ENCODE results near the gene CTTNBP2.

The CTTNBP2 gene

GRCh38 chr7:117841611-117842010 is 31.6 kb downstream of the CTTNBP2 start:
- no peak for TF ChIP-seq CTCF (IDR thresholded peaks at IDR 0.05)
- Histone ChIP-seq H3K4me1 (ENCODE audit: control insufficient read depth in 1 of 2, insufficient read depth in 1 of 2, low read depth in 1 of 2, low read length in 1 of 2) (no peaks in the 10 kb centered on the region), H3K36me3 (no peaks in the 10 kb centered on the region), H3K4me3 (ENCODE audit: low read depth in 1 of 2, low read length in 1 of 2) (no peak overlapping the region), H3K9me3 (no peaks in the 10 kb centered on the region), H3K27me3 (no peaks in the 10 kb centered on the region), H3K27ac (no peak overlapping the region)

GRCh38 chr7:117841011-117841410 is 32.2 kb downstream of the CTTNBP2 start:
- no peaks in the 10 kb centered on the region for H3K4me1 ChIP-seq (ENCODE audit: control insufficient read depth in 1 of 2, insufficient read depth in 1 of 2, low read depth in 1 of 2, low read length in 1 of 2)
- no peak overlapping the region for H3K27ac ChIP-seq
- no peaks in the 10 kb centered on the region for H3K9me3 ChIP-seq
- no peaks in the 10 kb centered on the region for H3K27me3 ChIP-seq
- TF ChIP-seq CTCF (IDR thresholded peaks at IDR 0.05) = no peak
- no peaks in the 10 kb centered on the region for H3K36me3 ChIP-seq
- no peak overlapping the region for H3K4me3 ChIP-seq (ENCODE audit: low read depth in 1 of 2, low read length in 1 of 2)

GRCh38 chr7:117839507-117839906 is 33.7 kb downstream of the CTTNBP2 start:
- Histone ChIP-seq H3K9me3 (no peaks in the 10 kb centered on the region), H3K36me3 (no peaks in the 10 kb centered on the region), H3K4me3 (ENCODE audit: low read depth in 1 of 2, low read length in 1 of 2) (no peak overlapping the region), H3K27ac (no peak overlapping the region), H3K4me1 (ENCODE audit: control insufficient read depth in 1 of 2, insufficient read depth in 1 of 2, low read depth in 1 of 2, low read length in 1 of 2) (no peaks in the 10 kb centered on the region), H3K27me3 (no peaks in the 10 kb centered on the region)
- no peak for TF ChIP-seq CTCF (IDR thresholded peaks at IDR 0.05)

GRCh38 chr7:117837841-117838240 is 35.4 kb downstream of the CTTNBP2 start:
- H3K36me3 ChIP-seq = no peaks in the 10 kb centered on the region
- no peak for TF ChIP-seq CTCF (IDR thresholded peaks at IDR 0.05)

GRCh38 chr7:117835016-117835664 is 38.1 kb downstream of the CTTNBP2 start:
- TF ChIP-seq CTCF (IDR thresholded peaks at IDR 0.05) = no peak

More at GRCh38 chr7:117837841-117838240, 35.4 kb downstream of the CTTNBP2 start:
- no peaks in the 10 kb centered on the region for H3K27me3 ChIP-seq
- H3K4me3 ChIP-seq (ENCODE audit: low read depth in 1 of 2, low read length in 1 of 2) = no peak overlapping the region
- no peaks in the 10 kb centered on the region for H3K4me1 ChIP-seq (ENCODE audit: control insufficient read depth in 1 of 2, insufficient read depth in 1 of 2, low read depth in 1 of 2, low read length in 1 of 2)
- no peak overlapping the region for H3K27ac ChIP-seq
- no peaks in the 10 kb centered on the region for H3K9me3 ChIP-seq

More at GRCh38 chr7:117835016-117835664, 38.1 kb downstream of the CTTNBP2 start:
- no peaks in the 10 kb centered on the region for H3K27me3 ChIP-seq
- no peaks in the 10 kb centered on the region for H3K36me3 ChIP-seq
- no peak overlapping the region for H3K4me3 ChIP-seq (ENCODE audit: low read depth in 1 of 2, low read length in 1 of 2)
- no peaks in the 10 kb centered on the region for H3K4me1 ChIP-seq (ENCODE audit: control insufficient read depth in 1 of 2, insufficient read depth in 1 of 2, low read depth in 1 of 2, low read length in 1 of 2)
- H3K9me3 ChIP-seq = no peaks in the 10 kb centered on the region
- no peak overlapping the region for H3K27ac ChIP-seq
